ENCODE measurements around the gene RTN4R. TPM values are rescaled to one million over a fixed set of nuclear protein-coding genes. Genes with fewer than 3 reads are reported as not detected.

The RTN4R gene
- total RNA-seq, 1 donor = under 0.01 TPM

DNA sequence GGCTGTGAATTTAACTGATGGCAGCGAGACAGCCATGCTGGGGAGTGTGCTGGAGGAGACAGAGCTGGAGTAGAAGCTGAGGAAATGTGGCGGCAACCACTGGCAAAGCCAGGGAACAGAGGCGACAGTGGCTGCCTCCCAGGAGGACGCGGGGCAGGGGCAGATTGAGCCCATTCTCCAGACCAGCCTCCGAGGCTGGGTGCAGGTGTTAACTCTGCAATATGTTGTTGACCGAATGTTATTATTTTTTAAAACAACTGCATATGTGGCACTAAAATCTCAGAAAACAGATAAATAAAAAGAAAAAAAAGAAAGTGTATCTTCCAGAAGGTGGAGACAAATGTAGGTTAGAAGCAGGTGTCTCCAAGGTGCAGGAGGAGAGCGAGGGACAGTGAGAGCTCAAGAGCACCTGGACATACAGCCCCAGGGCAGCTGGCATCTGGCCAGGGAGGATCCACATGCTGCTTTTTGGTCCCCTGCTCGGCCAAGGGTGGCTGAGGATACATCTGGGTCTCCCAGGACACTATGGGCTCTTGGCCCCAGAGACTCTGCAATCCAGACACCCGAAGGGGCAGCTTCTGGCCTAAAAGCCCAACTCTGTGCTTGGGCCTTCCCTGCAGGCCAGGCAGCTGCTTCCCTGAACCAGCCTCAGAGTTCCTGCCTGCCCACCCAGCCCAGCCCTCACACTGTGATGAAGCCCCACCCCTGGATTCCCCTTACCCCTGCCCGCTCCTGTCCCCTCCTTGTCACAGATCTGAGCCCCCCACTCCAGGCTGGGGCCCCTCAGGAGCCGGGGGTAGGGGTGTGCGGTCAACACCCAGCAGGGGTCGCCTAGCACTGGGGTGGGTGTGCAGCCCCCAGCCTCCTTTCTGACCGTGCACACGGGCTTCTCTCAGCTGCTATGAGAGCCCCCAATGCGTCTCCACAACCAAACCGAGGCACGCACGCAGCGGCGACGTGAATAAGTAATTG lies 12.9 kb downstream of the RTN4R start:
- TF ChIP-seq CTCF (IDR thresholded peaks at IDR 0.05; ENCODE audit: extremely low read depth, low read depth, low read length) = no peak
- H3K4me2 ChIP-seq (ENCODE audit: insufficient read depth, low read length) = no peak overlapping the region
- H2AFZ ChIP-seq (ENCODE audit: low read length) = no peak overlapping the region
- no peak overlapping the region for H3K4me3 ChIP-seq (ENCODE audit: insufficient read depth, low read length)
- no peaks in the 10 kb centered on the region for H3K79me2 ChIP-seq (ENCODE audit: insufficient read depth, low read length)
- no peaks in the 10 kb centered on the region for H3K9me3 ChIP-seq (ENCODE audit: low read depth, low read length)
- no peak for DNase-seq (ENCODE audit: insufficient read length, low spot score, missing footprints)
- H3K4me1 ChIP-seq (ENCODE audit: insufficient read depth, low read length) = peaks cover 3% of the 10 kb centered on the region
- peaks cover 3% of the 10 kb centered on the region for H3K27me3 ChIP-seq (ENCODE audit: insufficient read depth, low read length)
- H3K36me3 ChIP-seq (ENCODE audit: insufficient read depth, low read length) = no peaks in the 10 kb centered on the region
- H4K20me1 ChIP-seq (ENCODE audit: insufficient read depth, low read length) = no peaks in the 10 kb centered on the region
- no peak overlapping the region for H3K27ac ChIP-seq (ENCODE audit: low read depth, low read length)

DNA sequence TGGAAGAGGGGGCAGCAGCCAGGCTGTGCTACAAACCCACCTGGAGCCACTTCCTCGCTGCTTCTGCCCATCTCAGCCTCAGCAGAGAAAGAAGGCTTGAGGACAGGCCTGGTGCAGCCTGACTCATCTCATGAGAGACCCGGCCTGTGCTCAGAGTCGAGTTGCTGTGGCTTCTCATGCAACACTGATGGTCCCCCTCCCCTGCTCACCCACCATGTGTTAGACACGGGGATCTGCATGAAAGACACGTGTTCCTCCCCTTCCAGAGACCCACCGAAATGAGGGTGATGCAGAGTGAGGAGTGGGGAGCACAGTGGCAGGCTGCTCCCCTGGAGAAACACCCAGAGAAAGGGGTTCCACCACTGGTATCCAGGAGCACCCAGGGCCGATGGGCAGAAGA lies 15.0 kb downstream of the RTN4R start:
- H3K9me3 ChIP-seq (ENCODE audit: low read depth, low read length) = no peaks in the 10 kb centered on the region
- no peak overlapping the region for H3K27ac ChIP-seq (ENCODE audit: low read depth, low read length)
- H3K36me3 ChIP-seq (ENCODE audit: insufficient read depth, low read length) = no peaks in the 10 kb centered on the region
- peaks cover 3% of the 10 kb centered on the region for H3K4me1 ChIP-seq (ENCODE audit: insufficient read depth, low read length)
- no peak overlapping the region for H2AFZ ChIP-seq (ENCODE audit: low read length)
- no peaks in the 10 kb centered on the region for H4K20me1 ChIP-seq (ENCODE audit: insufficient read depth, low read length)
- no peak overlapping the region for H3K4me3 ChIP-seq (ENCODE audit: insufficient read depth, low read length)
- DNase-seq (ENCODE audit: insufficient read length, low spot score, missing footprints) = no peak
- peaks cover 3% of the 10 kb centered on the region for H3K27me3 ChIP-seq (ENCODE audit: insufficient read depth, low read length)
- no peak for TF ChIP-seq CTCF (IDR thresholded peaks at IDR 0.05; ENCODE audit: extremely low read depth, low read depth, low read length)
- no peak overlapping the region for H3K4me2 ChIP-seq (ENCODE audit: insufficient read depth, low read length)
- no peaks in the 10 kb centered on the region for H3K79me2 ChIP-seq (ENCODE audit: insufficient read depth, low read length)

DNA sequence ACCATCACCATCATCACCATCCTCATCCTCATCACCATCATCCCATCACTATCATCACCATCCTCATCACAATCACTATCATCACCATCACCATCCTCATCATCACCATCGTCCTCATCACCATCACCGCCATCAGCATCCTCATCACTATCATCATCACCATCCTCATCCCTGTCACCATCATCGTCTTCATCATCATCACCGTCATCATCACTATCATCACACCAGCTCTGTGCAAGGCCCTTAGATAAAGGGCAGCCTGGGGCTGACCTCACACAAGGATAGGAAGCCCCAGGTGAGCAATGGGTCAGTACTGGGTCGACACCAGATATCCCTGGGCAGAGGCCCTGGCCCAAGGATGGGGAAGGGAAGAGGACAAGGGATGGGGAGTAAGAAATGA lies 16.1 kb downstream of the RTN4R start:
- Histone ChIP-seq H3K4me2 (ENCODE audit: insufficient read depth, low read length) (no peak overlapping the region), H3K4me3 (ENCODE audit: insufficient read depth, low read length) (no peak overlapping the region), H3K27ac (ENCODE audit: low read depth, low read length) (no peak overlapping the region), H3K9me3 (ENCODE audit: low read depth, low read length) (no peaks in the 10 kb centered on the region), H2AFZ (ENCODE audit: low read length) (no peak overlapping the region), H3K27me3 (ENCODE audit: insufficient read depth, low read length) (peaks cover 3% of the 10 kb centered on the region), H3K36me3 (ENCODE audit: insufficient read depth, low read length) (no peaks in the 10 kb centered on the region), H4K20me1 (ENCODE audit: insufficient read depth, low read length) (no peaks in the 10 kb centered on the region), H3K79me2 (ENCODE audit: insufficient read depth, low read length) (no peaks in the 10 kb centered on the region), H3K4me1 (ENCODE audit: insufficient read depth, low read length) (peaks cover 3% of the 10 kb centered on the region)
- DNase-seq (ENCODE audit: insufficient read length, low spot score, missing footprints) = no peak
- TF ChIP-seq CTCF (IDR thresholded peaks at IDR 0.05; ENCODE audit: extremely low read depth, low read depth, low read length) = no peak

- H3K36me3 ChIP-seq (ENCODE audit: insufficient read depth, low read length) = no peaks in the 10 kb centered on the region
Observed at GRCh38 chr22:20251491-20251890, 16.6 kb downstream of the RTN4R start.

More at GRCh38 chr22:20251491-20251890, 16.6 kb downstream of the RTN4R start:
- TF ChIP-seq CTCF (IDR thresholded peaks at IDR 0.05; ENCODE audit: extremely low read depth, low read depth, low read length) = no peak
- Histone ChIP-seq H3K9me3 (ENCODE audit: low read depth, low read length) (no peaks in the 10 kb centered on the region), H3K27me3 (ENCODE audit: insufficient read depth, low read length) (peaks cover 3% of the 10 kb centered on the region), H3K27ac (ENCODE audit: low read depth, low read length) (no peak overlapping the region), H3K4me1 (ENCODE audit: insufficient read depth, low read length) (peaks cover 8% of the 10 kb centered on the region), H2AFZ (ENCODE audit: low read length) (no peak overlapping the region), H3K4me3 (ENCODE audit: insufficient read depth, low read length) (no peak overlapping the region), H4K20me1 (ENCODE audit: insufficient read depth, low read length) (no peaks in the 10 kb centered on the region), H3K4me2 (ENCODE audit: insufficient read depth, low read length) (no peak overlapping the region), H3K79me2 (ENCODE audit: insufficient read depth, low read length) (no peaks in the 10 kb centered on the region)
- no peak for DNase-seq (ENCODE audit: insufficient read length, low spot score, missing footprints)

Measured in osteoblast (primary cell).